Transverse colon (tissue), 4 donors: ENCODE data around the gene UQCC5. TPM values are rescaled to one million over a fixed set of nuclear protein-coding genes. Genes with fewer than 3 reads are reported as not detected.

Experiments used
- DNase-seq: peaks from one replicate; pipeline ENCODE4 v3.0.0-alpha.2; 2019
- H3K27ac ChIP-seq, 4 donors: fragments of 200-600 bp; sonication (generic); 2 replicates each; pipeline ENCODE4 v1.5.1; 2016 to 2018; ENCODE audit warnings: inconsistent platforms in 4 of 4
- H3K27me3 ChIP-seq: fragments of 200-600 bp; sonication (generic); 2 replicates; pipeline ENCODE4 v1.5.1; 2017; ENCODE audit warnings: inconsistent platforms
- H3K36me3 ChIP-seq, 4 donors: fragments of 200-600 bp; sonication (generic); 2 replicates each; pipeline ENCODE4 v1.5.1; 2017 to 2019; ENCODE audit warnings: inconsistent platforms in 4 of 4
- H3K4me1 ChIP-seq, 4 donors: fragments of 200-600 bp; sonication (generic); 2 replicates each; pipeline ENCODE4 v1.5.1; 2017 to 2020; ENCODE audit warnings: inconsistent platforms in 4 of 4
- H3K4me3 ChIP-seq, 4 donors: fragments of 200-600 bp; sonication (generic); 1 replicate in 1 of 4; 2 replicates in 3 of 4; pipeline versions ENCODE4 v1.5.1 to v1.6.1; 2017 to 2019; ENCODE audit warnings: inconsistent platforms in 4 of 4
- H3K9me3 ChIP-seq, 2 donors: fragments of 200-600 bp; sonication (generic); 2 replicates each; pipeline ENCODE4 v1.5.1; 2017 to 2019; ENCODE audit warnings: inconsistent platforms in 2 of 2
- EP300 ChIP-seq: sonication (generic); formaldehyde crosslinking; IDR thresholded peaks from one replicate; pipeline ENCODE4 v1.6.1; 2017; ENCODE audit warnings: antibody characterized with exemption, low read depth
- POLR2A ChIP-seq: fragments of 450-650 bp; IDR thresholded peaks from one replicate; pipeline ENCODE4 v1.6.1; 2016; ENCODE audit warnings: antibody characterized with exemption, mild to moderate bottlenecking, moderate library complexity
- POLR2AphosphoS5 ChIP-seq, 3 donors: sonication (generic); formaldehyde crosslinking; IDR thresholded peaks; one replicate each; pipeline ENCODE4 v1.6.1; 2016; ENCODE audit warnings: antibody characterized with exemption in 3 of 3
- WGBS, 2 donors: methylation state at CpG; one replicate each; pipeline ENCODE4 v1.1.5; 2018; ENCODE audit warnings: low coverage in 1 of 2; 5-methylcytosine and 5-hydroxymethylcytosine counted together
- in situ Hi-C, 4 donors: fragments of 200-750 bp; cut with MboI; loops; one replicate each; pipeline versions ENCODE4 v1.15.0 to v1.15.1; 2017; ENCODE audit warnings: low sequenced_read_pairs in 3 of 4, low pct_ligation_motif_present in 1 of 4, low pct_unique_long_range_greater_than_20kb in 1 of 4
- intact Hi-C: fragments of 100-400 bp; cut with DNase I; formaldehyde crosslinking; loops from one replicate; pipeline ENCODE4 v1.15.1; 2023; ENCODE audit warnings: low total_unique reads
- total RNA-seq, 4 donors: library from RNA; depleted of rRNA; stranded (reverse); fragments of >200 nt; gene quantifications; one replicate each; pipeline ENCODE4 v1.1.0, GENCODE V29; 2016
- TF ChIP-seq, protein P1 (sequence below), 5 experiments: fragments of 200-600 bp in 3 of 5; fragments of 450-650 bp in 2 of 5; sonication (generic) in 3 of 5; IDR thresholded peaks; 1 replicate in 2 of 5; 2 replicates in 3 of 5; pipeline ENCODE4 v1.5.1; 2016 to 2017; ENCODE audit warnings: antibody characterized with exemption in 5 of 5, inconsistent platforms in 3 of 5, mild to moderate bottlenecking in 2 of 5, moderate library complexity in 1 of 5

Gene UQCC5
- total RNA-seq, 4 donors from 2014 or later, result 2.6 to 22.1 (median 4.0) TPM; not detected in 1

DNA sequence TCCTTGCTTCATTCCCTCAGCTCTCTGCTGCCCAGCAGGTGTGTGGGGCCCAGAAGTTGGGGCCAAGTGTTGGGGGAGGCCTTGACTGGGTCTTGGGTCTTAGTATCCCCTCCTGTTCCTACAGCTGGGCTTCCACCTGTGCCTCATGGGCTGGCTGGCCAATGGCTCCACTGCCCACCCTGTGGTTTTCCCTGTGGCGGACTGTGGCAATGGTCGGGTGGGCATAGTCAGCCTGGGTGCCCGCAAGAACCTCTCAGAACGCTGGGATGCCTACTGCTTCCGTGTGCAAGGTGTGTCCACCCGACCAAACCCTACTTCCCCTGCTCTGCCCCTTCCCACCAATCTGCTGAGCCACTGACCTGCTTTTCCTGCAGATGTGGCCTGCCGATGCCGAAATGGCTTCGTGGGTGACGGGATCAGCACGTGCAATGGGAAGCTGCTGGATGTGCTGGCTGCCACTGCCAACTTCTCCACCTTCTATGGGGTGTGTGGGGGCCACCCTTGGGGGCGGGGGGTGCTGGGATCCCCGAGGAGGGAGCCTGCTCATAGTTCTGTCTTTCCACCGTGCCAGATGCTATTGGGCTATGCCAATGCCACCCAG is 13.7 kb upstream of the UQCC5 start:
- H3K9me3 ChIP-seq, result no peaks in the 10 kb centered on the region
- H3K27me3 ChIP-seq, result no peaks in the 10 kb centered on the region
- H3K4me1 ChIP-seq, result peaks cover 0 to 4% (median 0%) of the 10 kb centered on the region in 4 donors
- intact Hi-C loops, result no loop called here
- in situ Hi-C loops, result no loop called here
- no peak for DNase-seq
- no peaks in the 10 kb centered on the region for H3K36me3 ChIP-seq
- TF ChIP-seq, protein P1, sequence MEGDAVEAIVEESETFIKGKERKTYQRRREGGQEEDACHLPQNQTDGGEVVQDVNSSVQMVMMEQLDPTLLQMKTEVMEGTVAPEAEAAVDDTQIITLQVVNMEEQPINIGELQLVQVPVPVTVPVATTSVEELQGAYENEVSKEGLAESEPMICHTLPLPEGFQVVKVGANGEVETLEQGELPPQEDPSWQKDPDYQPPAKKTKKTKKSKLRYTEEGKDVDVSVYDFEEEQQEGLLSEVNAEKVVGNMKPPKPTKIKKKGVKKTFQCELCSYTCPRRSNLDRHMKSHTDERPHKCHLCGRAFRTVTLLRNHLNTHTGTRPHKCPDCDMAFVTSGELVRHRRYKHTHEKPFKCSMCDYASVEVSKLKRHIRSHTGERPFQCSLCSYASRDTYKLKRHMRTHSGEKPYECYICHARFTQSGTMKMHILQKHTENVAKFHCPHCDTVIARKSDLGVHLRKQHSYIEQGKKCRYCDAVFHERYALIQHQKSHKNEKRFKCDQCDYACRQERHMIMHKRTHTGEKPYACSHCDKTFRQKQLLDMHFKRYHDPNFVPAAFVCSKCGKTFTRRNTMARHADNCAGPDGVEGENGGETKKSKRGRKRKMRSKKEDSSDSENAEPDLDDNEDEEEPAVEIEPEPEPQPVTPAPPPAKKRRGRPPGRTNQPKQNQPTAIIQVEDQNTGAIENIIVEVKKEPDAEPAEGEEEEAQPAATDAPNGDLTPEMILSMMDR (IDR thresholded peaks at IDR 0.05), result no peak
- TF ChIP-seq EP300 (no peak), POLR2A (no peak), POLR2AphosphoS5 (IDR thresholded peaks at IDR 0.05) (no peak)
- WGBS, 2 donors, result 92 to 100% methylated on average over 1 to 14 of the region's 14 CpGs
- H3K27ac ChIP-seq, result no peak overlapping the region
- H3K4me3 ChIP-seq, result no peak overlapping the region

DNA sequence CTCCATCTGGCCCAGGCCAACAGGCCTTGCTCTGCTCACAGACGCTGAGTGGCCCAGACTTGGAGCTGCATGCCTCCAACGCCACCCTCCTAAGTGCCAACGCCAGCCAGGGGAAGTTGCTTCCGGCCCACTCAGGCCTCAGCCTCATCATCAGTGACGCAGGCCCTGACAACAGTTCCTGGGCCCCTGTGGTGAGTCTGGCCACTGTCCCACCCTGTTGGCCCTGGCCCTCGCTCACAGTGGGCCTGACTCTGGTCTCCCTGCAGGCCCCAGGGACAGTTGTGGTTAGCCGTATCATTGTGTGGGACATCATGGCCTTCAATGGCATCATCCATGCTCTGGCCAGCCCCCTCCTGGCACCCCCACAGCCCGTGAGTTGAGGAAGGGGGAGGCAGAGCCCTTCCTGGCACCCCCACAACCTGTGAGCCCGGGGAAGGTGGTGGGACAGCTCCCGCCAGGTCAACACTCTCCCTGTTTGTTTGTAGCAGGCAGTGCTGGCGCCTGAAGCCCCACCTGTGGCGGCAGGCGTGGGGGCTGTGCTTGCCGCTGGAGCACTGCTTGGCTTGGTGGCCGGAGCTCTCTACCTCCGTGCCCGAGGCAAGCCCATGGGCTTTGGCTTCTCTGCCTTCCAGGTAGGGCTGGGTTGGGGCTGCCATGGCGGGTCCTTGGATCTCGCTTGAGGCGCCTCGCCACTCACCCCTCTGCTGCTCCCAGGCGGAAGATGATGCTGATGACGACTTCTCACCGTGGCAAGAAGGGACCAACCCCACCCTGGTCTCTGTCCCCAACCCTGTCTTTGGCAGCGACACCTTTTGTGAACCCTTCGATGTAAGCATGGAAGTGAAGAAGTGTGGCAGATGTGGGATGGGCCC is 12.8 kb upstream of the UQCC5 start:
- Histone ChIP-seq H3K9me3 (no peaks in the 10 kb centered on the region), H3K27ac (no peak overlapping the region), H3K27me3 (no peaks in the 10 kb centered on the region), H3K36me3 (no peaks in the 10 kb centered on the region), H3K4me3 (no peak overlapping the region), H3K4me1 (peaks cover 0 to under 1% (median 0%) of the 10 kb centered on the region in 4 donors)
- intact Hi-C loops (no loop called here), in situ Hi-C loops (no loop called here)
- TF ChIP-seq, protein P1 (IDR thresholded peaks at IDR 0.05), result no peak
- TF ChIP-seq POLR2AphosphoS5 (IDR thresholded peaks at IDR 0.05) (no peak), EP300 (no peak), POLR2A (no peak)
- no peak for DNase-seq
- 92% methylated on average over 26 of the region's 26 CpGs; no CpG with 5 or more reads in 1 of the 2 donors for WGBS, 2 donors

GRCh38 chr3:52524258-52524751 is 12.1 kb upstream of the UQCC5 start:
- Histone ChIP-seq H3K4me1 (no peaks in the 10 kb centered on the region), H3K36me3 (no peaks in the 10 kb centered on the region), H3K27ac (no peak overlapping the region), H3K9me3 (no peaks in the 10 kb centered on the region), H3K27me3 (no peaks in the 10 kb centered on the region), H3K4me3 (no peak overlapping the region)
- TF ChIP-seq EP300 (no peak), POLR2A (no peak), POLR2AphosphoS5 (IDR thresholded peaks at IDR 0.05) (no peak)
- TF ChIP-seq, protein P1 (IDR thresholded peaks at IDR 0.05), result no peak
- WGBS, 2 donors, result 96 to 100% methylated on average over 16 to 18 of the region's 18 CpGs
- intact Hi-C loops (no loop called here), in situ Hi-C loops (no loop called here)
- no peak for DNase-seq
